ENCODE results near the gene GALR3. TPM values are rescaled to one million over a fixed set of nuclear protein-coding genes. Genes with fewer than 3 reads are reported as not detected.

GALR3 gene
- total and polyA plus RNA-seq, 3 experiments from 2014 or later, result not detected

DNA sequence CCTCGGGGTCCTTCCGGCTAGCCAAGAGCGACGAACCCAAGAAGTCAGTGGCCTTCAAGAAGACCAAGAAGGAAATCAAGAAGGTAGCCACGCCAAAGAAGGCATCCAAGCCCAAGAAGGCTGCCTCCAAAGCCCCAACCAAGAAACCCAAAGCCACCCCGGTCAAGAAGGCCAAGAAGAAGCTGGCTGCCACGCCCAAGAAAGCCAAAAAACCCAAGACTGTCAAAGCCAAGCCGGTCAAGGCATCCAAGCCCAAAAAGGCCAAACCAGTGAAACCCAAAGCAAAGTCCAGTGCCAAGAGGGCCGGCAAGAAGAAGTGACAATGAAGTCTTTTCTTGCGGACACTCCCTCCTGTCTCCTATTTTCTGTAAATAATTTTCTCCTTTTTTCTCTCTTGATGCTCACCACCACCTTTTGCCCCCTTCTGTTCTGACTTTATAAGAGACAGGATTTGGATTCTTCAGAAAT, 17.3 kb upstream of the GALR3 start:
- Mint-ChIP-seq H3K4me1 (peaks cover 34 to 59% (median 40%) of the 10 kb centered on the region in 3 donors), H3K9me3 (no peaks in the 10 kb centered on the region), H3K27ac (peak overlapping the region in 3 of 8 donors; percentile 9 to 32 (median 30)), H3K4me3 (peak overlapping the region; percentile 44 to 82 (median 55)), H3K27me3 (peaks cover 59 to 62% of the 10 kb centered on the region in 2 donors), H3K36me3 (no peaks in the 10 kb centered on the region)
- ChIA-PET POLR2A (interaction anchor here (0.6 kb wide), 1 partner anchor 198 kb away, joined by 9 read pairs; no protein-coding TSS in a partner anchor), CTCF (interaction anchor here (1.9 kb wide), 1 partner anchor 173 kb away, joined by 5 read pairs; no protein-coding TSS in a partner anchor)
- Histone ChIP-seq H3K27me3 (ENCODE audit: insufficient read depth, low read length, poor library complexity, severe bottlenecking) (peaks cover 52% of the 10 kb centered on the region), H3K36me3 (ENCODE audit: insufficient read depth, low read length) (no peaks in the 10 kb centered on the region), H3K4me3 (ENCODE audit: low read length) (peak overlapping the region; percentile 72), H3K27ac (ENCODE audit: low read depth, low read length) (no peak overlapping the region), H3K9me3 (ENCODE audit: low read length) (no peaks in the 10 kb centered on the region), H3K4me1 (ENCODE audit: insufficient read depth, low read length) (peaks cover 45% of the 10 kb centered on the region)
- no peak for DNase-seq

DNA sequence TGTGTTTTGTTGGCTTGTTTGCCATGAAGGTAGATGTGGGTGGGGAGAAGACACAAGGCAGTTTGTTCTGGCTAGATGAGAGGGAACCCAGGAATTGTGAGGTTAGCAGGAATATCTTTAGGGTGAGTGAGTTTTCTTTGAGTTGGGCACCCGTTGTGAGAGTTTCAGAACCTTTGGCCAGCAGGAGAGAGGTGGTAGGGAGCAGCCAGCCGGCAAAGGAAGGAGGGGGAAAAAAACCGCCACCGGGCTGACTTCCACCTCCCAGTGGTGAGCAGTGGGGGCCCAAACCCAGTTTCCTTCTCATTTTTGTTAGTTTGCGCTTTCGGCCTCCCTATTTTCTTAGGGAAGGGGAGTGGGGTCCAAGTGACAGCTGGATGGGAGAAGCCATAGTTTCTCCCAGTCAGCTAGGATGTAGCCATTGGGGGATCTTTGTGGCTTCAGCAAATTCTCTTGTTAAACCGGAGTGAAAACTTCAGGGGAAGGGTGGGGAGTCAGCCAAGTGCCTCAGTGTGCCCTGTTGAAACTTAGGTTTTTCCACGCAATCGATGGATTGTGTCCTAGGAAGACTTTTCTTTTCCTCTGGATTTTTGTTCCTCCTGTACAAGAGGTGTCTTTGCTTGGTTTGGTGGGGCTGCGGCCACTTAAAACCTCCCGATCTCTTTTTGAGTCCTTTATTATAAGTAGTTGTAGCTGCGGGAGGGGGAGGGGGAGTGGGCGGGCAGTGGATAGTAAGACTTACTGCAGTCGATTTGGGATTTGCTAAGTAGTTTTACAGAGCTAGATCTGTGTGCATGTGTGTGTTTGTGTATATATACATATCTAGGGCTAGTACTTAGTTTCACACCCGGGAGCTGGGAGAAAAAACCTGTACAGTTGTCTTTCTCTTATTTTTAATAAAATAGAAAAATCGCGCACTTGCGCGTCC, 16.5 kb upstream of the GALR3 start:
- H3K36me3 Mint-ChIP-seq, result no peaks in the 10 kb centered on the region
- H3K27ac ChIP-seq (ENCODE audit: low read depth, low read length), result peak overlapping the region; percentile 64
- H3K9me3 Mint-ChIP-seq, result no peaks in the 10 kb centered on the region
- peaks cover 52% of the 10 kb centered on the region for H3K27me3 ChIP-seq (ENCODE audit: insufficient read depth, low read length, poor library complexity, severe bottlenecking)
- ChIA-PET POLR2A (interaction anchor here (0.6 to 1.2 kb wide), 3 partner anchors 14 to 38 kb away, joined by 3 to 12 read pairs (median 8); partner anchors contain the start of gene ANKRD54), CTCF (interaction anchor here (0.6 to 3.8 kb wide), 4 partner anchors 9 to 285 kb away, joined by 4 to 46 read pairs (median 6); no protein-coding TSS in a partner anchor)
- no peak for DNase-seq
- H3K4me1 Mint-ChIP-seq, result peaks cover 34 to 59% (median 40%) of the 10 kb centered on the region in 3 donors
- peaks cover 62 to 64% of the 10 kb centered on the region in 2 donors for H3K27me3 Mint-ChIP-seq
- peak overlapping the region; percentile 32 to 77 (median 70) for H3K4me3 Mint-ChIP-seq
- H3K9me3 ChIP-seq (ENCODE audit: low read length), result no peaks in the 10 kb centered on the region
- peak overlapping the region; percentile 14 for H3K4me3 ChIP-seq (ENCODE audit: low read length)
- H3K36me3 ChIP-seq (ENCODE audit: insufficient read depth, low read length), result no peaks in the 10 kb centered on the region
- peak overlapping the region in 2 of 8 donors; percentile 9 to 27 for H3K27ac Mint-ChIP-seq
- peaks cover 45% of the 10 kb centered on the region for H3K4me1 ChIP-seq (ENCODE audit: insufficient read depth, low read length)

DNA sequence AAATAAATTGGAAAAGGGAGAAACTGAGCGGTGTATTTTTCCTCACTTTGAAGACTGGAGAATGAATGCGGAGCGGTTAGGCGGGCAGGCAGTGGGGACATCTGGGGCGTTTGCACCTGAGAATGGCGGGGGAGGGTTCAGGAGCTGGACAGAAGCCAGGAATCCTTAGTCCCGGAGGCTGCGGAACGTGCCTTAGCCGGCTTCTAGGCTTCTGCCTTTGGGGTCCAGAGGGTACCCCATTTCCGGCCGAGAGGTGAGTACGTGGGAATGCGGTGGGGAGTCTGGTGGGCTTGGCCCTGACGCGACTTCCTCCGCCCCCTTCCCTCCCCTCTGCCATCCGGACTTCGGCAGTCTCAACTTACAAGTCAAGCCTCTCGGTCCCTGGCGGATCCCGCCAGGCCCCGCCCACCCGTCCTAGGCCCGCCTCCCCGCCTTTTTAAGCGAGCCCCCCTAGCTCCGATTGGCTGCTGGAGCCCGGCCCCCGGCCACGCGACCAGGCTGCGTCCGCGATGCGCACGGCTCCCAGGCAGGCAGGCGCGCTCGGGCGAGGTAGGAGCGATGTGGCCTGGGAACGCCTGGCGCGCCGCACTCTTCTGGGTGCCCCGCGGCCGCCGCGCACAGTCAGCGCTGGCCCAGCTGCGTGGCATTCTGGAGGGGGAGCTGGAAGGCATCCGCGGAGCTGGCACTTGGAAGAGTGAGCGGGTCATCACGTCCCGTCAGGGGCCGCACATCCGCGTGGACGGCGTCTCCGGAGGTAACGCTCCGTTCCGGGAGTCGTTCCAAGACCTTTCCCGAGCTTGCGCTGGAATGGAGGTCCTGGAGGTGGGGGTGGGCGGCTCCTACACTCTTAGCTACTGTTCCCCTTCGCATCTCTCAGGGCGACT, 15.5 kb upstream of the GALR3 start, which contains the start of gene GCAT:
Gene GCAT, plus strand, starts transcription at position 525 of the 884 bp plus-strand sequence. Its CDS starts 34 bp downstream, at position 559.
- Mint-ChIP-seq H3K27ac (peak within 1 kb of the TSS in 2 of 8 donors; percentile 5 to 59), H3K9me3 (no peaks in the 10 kb centered on the region), H3K4me1 (peaks cover 31 to 54% (median 36%) of the 10 kb centered on the region in 3 donors), H3K36me3 (no peaks in the 10 kb centered on the region), H3K4me3 (peak within 1 kb of the TSS; percentile 66 to 89 (median 73)), H3K27me3 (peaks cover 67 to 70% of the 10 kb centered on the region in 2 donors)
- Histone ChIP-seq H3K9me3 (ENCODE audit: low read length) (no peaks in the 10 kb centered on the region), H3K36me3 (ENCODE audit: insufficient read depth, low read length) (no peaks in the 10 kb centered on the region), H3K27me3 (ENCODE audit: insufficient read depth, low read length, poor library complexity, severe bottlenecking) (peaks cover 52% of the 10 kb centered on the region), H3K27ac (ENCODE audit: low read depth, low read length) (peak within 1 kb of the TSS; percentile 64), H3K4me3 (ENCODE audit: low read length) (peak within 1 kb of the TSS; percentile 70), H3K4me1 (ENCODE audit: insufficient read depth, low read length) (peaks cover 43% of the 10 kb centered on the region)
- POLR2A ChIA-PET, result interaction anchor here (0.6 to 1.2 kb wide), 5 partner anchors 15 to 1683 kb away, joined by 3 to 8 read pairs (median 4); partner anchors contain the start of gene ANKRD54
- DNase-seq, result peak; percentile 75 to 85 (median 81)
- CTCF ChIA-PET, result interaction anchor here (0.6 to 3.8 kb wide), 5 partner anchors 8 to 285 kb away, joined by 3 to 46 read pairs (median 4); no protein-coding TSS in a partner anchor

DNA sequence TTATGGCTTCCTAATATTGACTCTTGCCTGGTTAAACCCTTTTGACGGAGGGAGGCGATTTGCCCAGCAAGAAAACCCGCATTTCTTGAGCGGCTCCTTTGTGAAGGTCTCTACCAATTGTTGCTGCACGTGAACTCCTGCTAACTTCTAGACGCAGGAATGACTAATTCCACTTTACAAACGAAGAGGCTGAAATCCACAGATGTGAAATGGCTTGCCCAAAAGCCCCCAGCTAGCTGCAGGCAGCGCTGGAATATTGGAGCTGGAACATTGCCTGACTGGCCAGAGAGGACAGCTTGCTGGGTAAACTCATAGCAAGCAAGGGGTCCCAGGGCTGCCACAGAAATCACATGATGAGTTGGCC, 14.9 kb upstream of the GALR3 start:
- Mint-ChIP-seq H3K27ac (peak overlapping the region in 2 of 8 donors; percentile 5 to 59), H3K9me3 (no peaks in the 10 kb centered on the region), H3K27me3 (peaks cover 64 to 65% of the 10 kb centered on the region in 2 donors), H3K4me1 (peaks cover 24 to 48% (median 29%) of the 10 kb centered on the region in 3 donors), H3K36me3 (no peaks in the 10 kb centered on the region), H3K4me3 (peak overlapping the region; percentile 66 to 89 (median 73))
- H3K9me3 ChIP-seq (ENCODE audit: low read length), result no peaks in the 10 kb centered on the region
- DNase-seq, result no peak
- peak overlapping the region; percentile 70 for H3K4me3 ChIP-seq (ENCODE audit: low read length)
- ChIA-PET CTCF (interaction anchor here (0.7 to 3.8 kb wide), 3 partner anchors 8 to 201 kb away, joined by 3 to 46 read pairs (median 7); no protein-coding TSS in a partner anchor), POLR2A (interaction anchor here (0.6 to 1.2 kb wide), 2 partner anchors 200 to 1683 kb away, joined by 4 to 5 read pairs; no protein-coding TSS in a partner anchor)
- H3K36me3 ChIP-seq (ENCODE audit: insufficient read depth, low read length), result no peaks in the 10 kb centered on the region
- H3K27ac ChIP-seq (ENCODE audit: low read depth, low read length), result no peak overlapping the region
- H3K4me1 ChIP-seq (ENCODE audit: insufficient read depth, low read length), result peaks cover 36% of the 10 kb centered on the region
- peaks cover 50% of the 10 kb centered on the region for H3K27me3 ChIP-seq (ENCODE audit: insufficient read depth, low read length, poor library complexity, severe bottlenecking)

DNA sequence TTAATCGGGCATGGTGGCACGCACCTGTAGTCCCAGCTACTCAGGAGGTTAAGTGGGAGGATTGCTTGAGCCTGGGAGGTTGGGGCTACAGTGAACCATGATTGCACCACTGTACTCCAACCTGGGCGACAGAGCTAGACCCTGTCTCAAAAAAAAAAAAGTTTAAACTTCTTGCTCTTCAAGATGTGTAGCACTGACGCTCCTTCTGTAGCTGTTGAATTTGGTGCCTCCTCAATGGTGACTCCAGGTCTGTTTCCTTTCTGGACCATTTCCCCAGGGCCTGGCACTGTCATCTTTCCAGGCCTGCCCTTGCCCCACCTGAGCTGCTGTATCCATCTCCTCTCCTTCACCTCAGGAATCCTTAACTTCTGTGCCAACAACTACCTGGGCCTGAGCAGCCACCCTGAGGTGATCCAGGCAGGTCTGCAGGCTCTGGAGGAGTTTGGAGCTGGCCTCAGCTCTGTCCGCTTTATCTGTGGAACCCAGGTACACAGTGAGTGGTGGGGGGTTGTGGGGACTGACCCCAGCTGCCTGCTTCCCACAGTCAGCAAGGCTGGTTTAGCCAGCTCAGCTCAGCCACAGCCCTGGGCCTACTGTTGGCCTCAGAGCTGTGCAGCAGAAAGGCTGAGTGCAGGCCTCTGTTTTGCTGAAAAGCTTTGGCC, 13.4 kb upstream of the GALR3 start:
- H3K27me3 ChIP-seq (ENCODE audit: insufficient read depth, low read length, poor library complexity, severe bottlenecking), result peaks cover 42% of the 10 kb centered on the region
- H3K4me3 ChIP-seq (ENCODE audit: low read length), result no peak overlapping the region
- ChIA-PET CTCF (interaction anchor here (0.6 to 3.8 kb wide), 3 partner anchors 8 to 1326 kb away, joined by 4 to 46 read pairs (median 8); no protein-coding TSS in a partner anchor), POLR2A (interaction anchor here (0.5 kb wide), 1 partner anchor 595 kb away, joined by 4 read pairs; no protein-coding TSS in a partner anchor)
- Mint-ChIP-seq H3K9me3 (no peaks in the 10 kb centered on the region), H3K27ac (no peak overlapping the region), H3K4me3 (peak overlapping the region in 1 of 7 donors; percentile 36), H3K27me3 (peaks cover 56 to 60% of the 10 kb centered on the region in 2 donors), H3K36me3 (no peaks in the 10 kb centered on the region), H3K4me1 (peaks cover 18 to 37% (median 28%) of the 10 kb centered on the region in 3 donors)
- H3K36me3 ChIP-seq (ENCODE audit: insufficient read depth, low read length), result no peaks in the 10 kb centered on the region
- H3K27ac ChIP-seq (ENCODE audit: low read depth, low read length), result no peak overlapping the region
- no peak for DNase-seq
- H3K9me3 ChIP-seq (ENCODE audit: low read length), result no peaks in the 10 kb centered on the region
- peaks cover 33% of the 10 kb centered on the region for H3K4me1 ChIP-seq (ENCODE audit: insufficient read depth, low read length)

DNA sequence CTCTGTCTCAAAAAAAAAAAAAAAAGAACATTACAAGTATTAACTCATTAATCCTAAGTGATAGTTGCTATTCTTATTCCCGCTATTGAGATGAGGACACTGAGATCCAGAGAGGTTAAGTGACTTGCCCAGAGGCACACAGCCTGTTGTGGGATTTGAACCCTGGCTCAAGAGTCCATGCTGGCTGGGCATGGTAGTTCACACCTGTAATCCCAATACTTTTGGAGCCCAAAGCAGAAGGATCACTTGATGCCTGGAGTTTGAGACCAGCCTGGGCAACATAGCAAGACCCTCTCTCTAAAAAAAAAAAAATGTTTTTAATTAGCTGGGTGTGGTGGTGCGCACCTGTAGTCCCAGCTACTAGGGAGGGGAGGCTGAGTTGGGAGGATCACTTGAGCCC, 11.3 kb upstream of the GALR3 start:
- Histone ChIP-seq H3K9me3 (ENCODE audit: low read length) (no peaks in the 10 kb centered on the region), H3K27ac (ENCODE audit: low read depth, low read length) (no peak overlapping the region), H3K27me3 (ENCODE audit: insufficient read depth, low read length, poor library complexity, severe bottlenecking) (peaks cover 26% of the 10 kb centered on the region), H3K4me1 (ENCODE audit: insufficient read depth, low read length) (peaks cover 16% of the 10 kb centered on the region), H3K36me3 (ENCODE audit: insufficient read depth, low read length) (no peaks in the 10 kb centered on the region), H3K4me3 (ENCODE audit: low read length) (no peak overlapping the region)
- H3K4me1 Mint-ChIP-seq, result peaks cover 9 to 21% (median 14%) of the 10 kb centered on the region in 3 donors
- no peaks in the 10 kb centered on the region for H3K36me3 Mint-ChIP-seq
- peaks cover 40 to 47% of the 10 kb centered on the region in 2 donors for H3K27me3 Mint-ChIP-seq
- H3K27ac Mint-ChIP-seq, result no peak overlapping the region
- POLR2A ChIA-PET, result interaction anchor here (0.6 kb wide), 1 partner anchor 142 kb away, joined by 3 read pairs; no protein-coding TSS in a partner anchor
- CTCF ChIA-PET, result no interaction called here
- no peaks in the 10 kb centered on the region for H3K9me3 Mint-ChIP-seq
- no peak for DNase-seq
- H3K4me3 Mint-ChIP-seq, result no peak overlapping the region

All from CD8-positive, alpha-beta memory T cell (primary cell).